CD4-positive, alpha-beta T cell treated with Interferon gamma for 1 hour (primary cell): ENCODE results near the gene FMN1.
"Not testable (repeated sequence)": the region's sequence is repeated elsewhere in the genome, so short reads cannot be mapped to it uniquely, and the experiment has no call there.

ENCODE experiments used
- DNase-seq: peaks from one replicate; pipeline ENCODE4 v3.0.0-alpha.2; 2020

The FMN1 gene

GRCh38 chr15:32956006-32956405 lies 238.5 kb downstream of the FMN1 start:
- DNase-seq = no peak

GRCh38 chr15:32953533-32953910 lies 241.0 kb downstream of the FMN1 start:
- no peak for DNase-seq

- DNase-seq = no peak
Observed at GRCh38 chr15:32952901-32953532, 241.5 kb downstream of the FMN1 start.

- no peak for DNase-seq
Observed at GRCh38 chr15:32951736-32952464, 242.6 kb downstream of the FMN1 start.

- not testable (repeated sequence) for DNase-seq
Observed at GRCh38 chr15:32950051-32950450, 244.5 kb downstream of the FMN1 start.

- no peak for DNase-seq
Observed at GRCh38 chr15:32946210-32946609, 248.3 kb downstream of the FMN1 start.

GRCh38 chr15:32944431-32944830 lies 250.1 kb downstream of the FMN1 start:
- DNase-seq = no peak

GRCh38 chr15:32943711-32944110 lies 250.8 kb downstream of the FMN1 start:
- no peak for DNase-seq

GRCh38 chr15:32942401-32942841 lies 252.1 kb downstream of the FMN1 start:
- DNase-seq = no peak

- DNase-seq = no peak
Observed at GRCh38 chr15:32941823-32942222, 252.7 kb downstream of the FMN1 start.

- no peak for DNase-seq
Observed at GRCh38 chr15:32936976-32937375, 257.5 kb downstream of the FMN1 start.

GRCh38 chr15:32936283-32936918 lies 258.1 kb downstream of the FMN1 start:
- no peak for DNase-seq

GRCh38 chr15:32935139-32935538 lies 259.4 kb downstream of the FMN1 start:
- DNase-seq = no peak

GRCh38 chr15:32933236-32933635 lies 261.3 kb downstream of the FMN1 start:
- no peak for DNase-seq

- no peak for DNase-seq
Observed at GRCh38 chr15:32928876-32929275, 265.6 kb downstream of the FMN1 start.

GRCh38 chr15:32927124-32927523 lies 267.4 kb downstream of the FMN1 start:
- DNase-seq = no peak

GRCh38 chr15:32923176-32923575 lies 271.3 kb downstream of the FMN1 start:
- DNase-seq = no peak

- no peak for DNase-seq
Observed at GRCh38 chr15:32922541-32922940, 272.0 kb downstream of the FMN1 start.

GRCh38 chr15:32919749-32920414 lies 274.6 kb downstream of the FMN1 start:
- DNase-seq = no peak

GRCh38 chr15:32918547-32918946 lies 276.0 kb downstream of the FMN1 start:
- DNase-seq = no peak

GRCh38 chr15:32910839-32911238 lies 283.7 kb downstream of the FMN1 start:
- DNase-seq = no peak

GRCh38 chr15:32909431-32909830 lies 285.1 kb downstream of the FMN1 start:
- DNase-seq = no peak

- DNase-seq = no peak
Observed at GRCh38 chr15:32908872-32909271, 285.6 kb downstream of the FMN1 start.
